Endothelial cell of umbilical vein (primary cell): ENCODE data around the gene CHI3L1. TPM values are rescaled to one million over a fixed set of nuclear protein-coding genes. Genes with fewer than 3 reads are reported as not detected.

ENCODE experiments used
- BruUV-seq: library from RNA; stranded (reverse); fragments of 400-500 nt; replicated peaks from 2 replicates; lab custom pipeline; 2021; lab: Mats Ljungman, UMichigan
- CTCF ChIA-PET: fragments of 300-600, 350-600 bp; sonication (Branson Sonifier 250); formaldehyde crosslinking; loops from one replicate; lab custom pipeline; 2021; ENCODE audit warnings: antibody characterized with exemption, inconsistent platforms; lab: Charles Lee
- POLR2A ChIA-PET: fragments of 300-600, 350-600 bp; sonication (Branson Sonifier 250); formaldehyde crosslinking; loops from one replicate; lab custom pipeline; 2021; ENCODE audit warnings: antibody characterized with exemption, inconsistent platforms; lab: Charles Lee
- DNase-seq: peaks from one replicate; pipeline ENCODE4 v3.0.0-alpha.2; 2011; ENCODE audit warnings: low read depth, low spot score
- FAIRE-seq: peaks from 2 replicates; lab custom pipeline; 2011; peaks lifted over from hg19 to GRCh38; lab: Jason Lieb, UNC
- H2AFZ ChIP-seq: 2 replicates; pipeline ENCODE4 v1.6.0; 2012; ENCODE audit warnings: low read depth, low read length, control low read depth, inconsistent platforms
- H3K27ac ChIP-seq: 2 replicates; pipeline ENCODE4 v1.5.1; 2011; ENCODE audit warnings: low read depth, mild to moderate bottlenecking, control low read depth, low read length, moderate library complexity; ENCODE audit not compliant: insufficient read depth
- H3K27me3 ChIP-seq, 2 experiments: 2 replicates each; pipeline versions ENCODE4 v1.6.0 to v1.6.1; 2011; ENCODE audit warnings: low read length in 2 of 2, mixed read lengths in 1 of 2; ENCODE audit not compliant: control insufficient read depth in 2 of 2, insufficient read depth in 2 of 2
- H3K36me3 ChIP-seq, 2 experiments: 2 replicates in 1 of 2; 3 replicates in 1 of 2; pipeline ENCODE4 v1.5.1; 2011; ENCODE audit warnings: low read length in 2 of 2, mild to moderate bottlenecking in 1 of 2, moderate library complexity in 1 of 2; ENCODE audit not compliant: control insufficient read depth in 2 of 2, insufficient read depth in 2 of 2; ENCODE audit errors: extremely low read depth in 1 of 2
- H3K4me1 ChIP-seq: 3 replicates; pipeline ENCODE4 v1.5.1; 2011; ENCODE audit warnings: mild to moderate bottlenecking, low read length; ENCODE audit not compliant: control insufficient read depth, insufficient read depth; ENCODE audit errors: extremely low read depth
- H3K4me2 ChIP-seq: 2 replicates; pipeline ENCODE4 v1.6.1; 2011; ENCODE audit warnings: low read length, control low read depth, mixed read lengths; ENCODE audit not compliant: insufficient read depth
- H3K4me3 ChIP-seq, 3 experiments: fragments of 200-600 bp in 1 of 3; sonication (generic), shearing (Covaris generic) in 1 of 3; replicated peaks in 1 of 3; 2 replicates each; pipeline ENCODE4 v1.5.1; 2011 to 2016; ENCODE audit warnings: control low read depth in 3 of 3, low read length in 3 of 3, mild to moderate bottlenecking in 2 of 3, inconsistent platforms in 1 of 3, low read depth in 1 of 3, moderate library complexity in 1 of 3; ENCODE audit not compliant: insufficient read depth in 1 of 3
- H3K79me2 ChIP-seq: 2 replicates; pipeline ENCODE4 v1.6.0; 2012; ENCODE audit warnings: low read length, inconsistent platforms; ENCODE audit not compliant: control insufficient read depth, insufficient read depth
- H3K9ac ChIP-seq: replicated peaks from 2 replicates; pipeline ENCODE3; 2011; ENCODE audit warnings: low read length, control low read depth; ENCODE audit not compliant: insufficient read depth; ENCODE audit errors: extremely low read depth
- H3K9me1 ChIP-seq: replicated peaks from 3 replicates; pipeline ENCODE4 v1.6.0; 2011; ENCODE audit warnings: mild to moderate bottlenecking, low read length; ENCODE audit not compliant: control insufficient read depth, insufficient read depth; ENCODE audit errors: extremely low read depth
- H3K9me3 ChIP-seq: replicated peaks from 2 replicates; pipeline ENCODE4 v1.5.1; 2012; ENCODE audit warnings: low read length, inconsistent platforms; ENCODE audit not compliant: control insufficient read depth, insufficient read depth
- H4K20me1 ChIP-seq: replicated peaks from 2 replicates; pipeline ENCODE3; 2011; ENCODE audit warnings: mild to moderate bottlenecking, low read length; ENCODE audit not compliant: control insufficient read depth, insufficient read depth; ENCODE audit errors: extremely low read depth
- EZH2 ChIP-seq: IDR thresholded peaks from 2 replicates; pipeline ENCODE4 v1.6.1; 2012; ENCODE audit warnings: borderline replicate concordance, low read depth, mild to moderate bottlenecking, moderate library complexity, low read length, inconsistent platforms; ENCODE audit not compliant: severe bottlenecking
- FOS ChIP-seq: IDR thresholded peaks from 2 replicates; pipeline ENCODE4 v1.6.1; 2011; ENCODE audit warnings: mild to moderate bottlenecking, low read length, moderate library complexity, borderline replicate concordance; ENCODE audit not compliant: insufficient read depth
- GATA2 ChIP-seq: IDR thresholded peaks from 2 replicates; pipeline ENCODE4 v1.7.0; 2011; ENCODE audit warnings: low read depth, mild to moderate bottlenecking, moderate library complexity, mixed read lengths, low read length; ENCODE audit not compliant: insufficient read length, insufficient read depth
- JUN ChIP-seq: IDR thresholded peaks from 2 replicates; pipeline ENCODE4 v1.6.1; 2011; ENCODE audit warnings: borderline replicate concordance, low read depth; ENCODE audit not compliant: insufficient read length, insufficient read depth
- MYC ChIP-seq: IDR thresholded peaks from one replicate; pipeline ENCODE4 v1.6.1; 2011; ENCODE audit warnings: mild to moderate bottlenecking, low read depth, low read length
- POLR2A ChIP-seq: IDR thresholded peaks from 2 replicates; pipeline ENCODE4 v1.6.1; 2012; ENCODE audit warnings: low read depth, mild to moderate bottlenecking, control low read depth, low read length
- POLR2AphosphoS5 ChIP-seq: IDR thresholded peaks from 2 replicates; pipeline ENCODE4 v1.6.1; 2012; ENCODE audit warnings: low read depth, mild to moderate bottlenecking, control low read depth, low read length, moderate library complexity; ENCODE audit not compliant: insufficient read depth
- dilution Hi-C: fragments of 300-500 bp; cut with MboI; formaldehyde crosslinking; loops from one replicate; pipeline ENCODE4 v1.15.0; 2019; ENCODE audit warnings: low sequenced_read_pairs; ENCODE audit not compliant: extremely low pct_ligation_motif_present
- intact Hi-C: fragments of 100-400 bp; cut with micrococcal nuclease; formaldehyde crosslinking; loops from one replicate; pipeline ENCODE4 v1.10.0; 2022
- polyA plus RNA-seq, 4 experiments: library from polyadenylated mRNA; depleted of rRNA in 3 of 4; stranded (reverse) in 3 of 4; unstranded in 1 of 4; fragments of >200 nt; gene quantifications; 2 replicates each; pipeline versions ENCODE4 v1.2.1 to v1.2.3, GENCODE V29; 2011 to 2012; ENCODE audit warnings: missing spikeins in 1 of 4
- total RNA-seq: library from RNA; stranded (reverse); gene quantifications from 2 replicates; pipeline ENCODE4 v1.2.3, GENCODE V29; 2021
- TF ChIP-seq, protein P1 (sequence below), 2 donors: IDR thresholded peaks; 1 replicate in 1 of 2; 2 replicates in 1 of 2; pipeline ENCODE4 v1.5.1; 2011; ENCODE audit warnings: low read length in 2 of 2, mild to moderate bottlenecking in 2 of 2, moderate library complexity in 2 of 2, control low read depth in 1 of 2, inconsistent platforms in 1 of 2, low read depth in 1 of 2; ENCODE audit not compliant: insufficient read depth in 1 of 2; ENCODE audit errors: extremely low read depth in 1 of 2
- TF ChIP-seq, protein P2 (sequence below): IDR thresholded peaks from 2 replicates; pipeline ENCODE4 v1.6.1; 2011; ENCODE audit not compliant: insufficient read depth, insufficient read length

CHI3L1 gene
- total and polyA plus RNA-seq, 2 donors (not counting 3 experiments of a cell fraction or from before 2014, with no cell fraction given), result not detected

DNA sequence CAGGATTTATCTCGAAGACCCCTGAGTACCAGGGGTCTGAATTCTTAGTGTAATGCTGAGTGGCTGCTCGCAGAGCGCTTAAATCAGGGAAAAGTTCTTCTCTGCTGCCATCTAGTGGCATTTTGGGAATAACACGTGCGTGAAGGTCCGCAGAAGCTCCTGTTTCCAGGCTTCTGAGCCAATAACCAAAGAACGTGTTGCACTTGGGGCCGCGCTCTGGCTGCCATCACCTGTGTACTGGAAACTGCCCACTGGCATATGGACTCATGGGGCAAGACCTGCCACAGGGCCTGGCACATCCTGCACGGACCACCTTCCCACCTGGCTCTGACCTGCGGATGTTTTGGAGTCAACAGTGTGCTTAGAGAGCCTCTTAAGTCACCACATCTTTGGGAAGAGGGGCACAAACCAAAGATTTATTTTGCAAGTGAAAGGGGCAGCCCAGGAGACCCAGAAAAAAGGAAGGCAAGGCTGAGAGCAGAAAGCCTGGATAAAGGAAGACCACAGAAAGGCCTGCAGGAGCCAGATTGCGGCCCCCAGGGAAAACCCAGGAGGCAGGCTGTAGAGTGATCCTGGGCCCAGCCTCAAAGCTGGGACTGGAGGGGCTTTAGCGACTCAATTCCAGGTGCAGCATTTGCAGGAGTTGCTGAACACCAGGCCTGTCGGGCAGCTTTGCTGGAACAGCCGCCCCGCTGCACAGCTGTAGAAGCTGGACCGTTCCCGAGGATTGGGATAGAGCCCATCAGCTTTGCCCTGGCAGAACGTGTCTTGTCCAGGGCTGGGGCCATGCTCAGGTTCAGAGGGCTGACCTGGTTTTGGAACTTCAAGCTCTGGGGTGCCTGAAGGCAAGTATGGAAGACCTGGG, 30.0 kb upstream of the CHI3L1 start:
- intact Hi-C loops, result loop anchor here (1.0 kb wide), 3 partner anchors 44 to 177 kb away; no protein-coding TSS in a partner anchor
- POLR2A ChIA-PET, result interaction anchor here (1.0 to 1.1 kb wide), 2 partner anchors 98 to 177 kb away, joined by 3 read pairs; no protein-coding TSS in a partner anchor
- Histone ChIP-seq H3K27ac (no peak overlapping the region), H3K4me3 (no peak overlapping the region), H3K9ac (no peak overlapping the region), H3K27me3 (peaks cover 1 to 6% of the 10 kb centered on the region in 2 experiments), H3K4me2 (no peak overlapping the region), H2AFZ (no peak overlapping the region), H3K36me3 (no peaks in the 10 kb centered on the region), H3K79me2 (no peaks in the 10 kb centered on the region), H4K20me1 (no peaks in the 10 kb centered on the region), H3K9me1 (no peaks in the 10 kb centered on the region), H3K4me1 (no peaks in the 10 kb centered on the region), H3K9me3 (no peaks in the 10 kb centered on the region)
- CTCF ChIA-PET, result interaction anchor here (0.6 to 8.7 kb wide), 54 partner anchors 9 to 211 kb away, joined by 3 to 363 read pairs (median 7); partner anchors contain the start of genes ADORA1, CHIT1, MYOG and PPFIA4
- dilution Hi-C loops, result no loop called here
- TF ChIP-seq FOS (no peak), POLR2AphosphoS5 (no peak), EZH2 (no peak), JUN (no peak), MYC (no peak), GATA2 (no peak), POLR2A (no peak)
- TF ChIP-seq, protein P1, sequence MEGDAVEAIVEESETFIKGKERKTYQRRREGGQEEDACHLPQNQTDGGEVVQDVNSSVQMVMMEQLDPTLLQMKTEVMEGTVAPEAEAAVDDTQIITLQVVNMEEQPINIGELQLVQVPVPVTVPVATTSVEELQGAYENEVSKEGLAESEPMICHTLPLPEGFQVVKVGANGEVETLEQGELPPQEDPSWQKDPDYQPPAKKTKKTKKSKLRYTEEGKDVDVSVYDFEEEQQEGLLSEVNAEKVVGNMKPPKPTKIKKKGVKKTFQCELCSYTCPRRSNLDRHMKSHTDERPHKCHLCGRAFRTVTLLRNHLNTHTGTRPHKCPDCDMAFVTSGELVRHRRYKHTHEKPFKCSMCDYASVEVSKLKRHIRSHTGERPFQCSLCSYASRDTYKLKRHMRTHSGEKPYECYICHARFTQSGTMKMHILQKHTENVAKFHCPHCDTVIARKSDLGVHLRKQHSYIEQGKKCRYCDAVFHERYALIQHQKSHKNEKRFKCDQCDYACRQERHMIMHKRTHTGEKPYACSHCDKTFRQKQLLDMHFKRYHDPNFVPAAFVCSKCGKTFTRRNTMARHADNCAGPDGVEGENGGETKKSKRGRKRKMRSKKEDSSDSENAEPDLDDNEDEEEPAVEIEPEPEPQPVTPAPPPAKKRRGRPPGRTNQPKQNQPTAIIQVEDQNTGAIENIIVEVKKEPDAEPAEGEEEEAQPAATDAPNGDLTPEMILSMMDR (IDR thresholded peaks at IDR 0.05; ENCODE audit: extremely low read depth in 1 of 2, insufficient read depth in 1 of 2, low read depth in 1 of 2, low read length in 2 of 2), result peak; percentile 61 to 68
- TF ChIP-seq, protein P2, sequence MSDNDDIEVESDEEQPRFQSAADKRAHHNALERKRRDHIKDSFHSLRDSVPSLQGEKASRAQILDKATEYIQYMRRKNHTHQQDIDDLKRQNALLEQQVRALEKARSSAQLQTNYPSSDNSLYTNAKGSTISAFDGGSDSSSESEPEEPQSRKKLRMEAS, result peak; percentile 91
- DNase-seq (peak; percentile 74), FAIRE-seq (peak; percentile 83)
- BruUV-seq, result no TSS peak
